ENCODE measurements around the gene SYNDIG1.

Gene SYNDIG1

DNA sequence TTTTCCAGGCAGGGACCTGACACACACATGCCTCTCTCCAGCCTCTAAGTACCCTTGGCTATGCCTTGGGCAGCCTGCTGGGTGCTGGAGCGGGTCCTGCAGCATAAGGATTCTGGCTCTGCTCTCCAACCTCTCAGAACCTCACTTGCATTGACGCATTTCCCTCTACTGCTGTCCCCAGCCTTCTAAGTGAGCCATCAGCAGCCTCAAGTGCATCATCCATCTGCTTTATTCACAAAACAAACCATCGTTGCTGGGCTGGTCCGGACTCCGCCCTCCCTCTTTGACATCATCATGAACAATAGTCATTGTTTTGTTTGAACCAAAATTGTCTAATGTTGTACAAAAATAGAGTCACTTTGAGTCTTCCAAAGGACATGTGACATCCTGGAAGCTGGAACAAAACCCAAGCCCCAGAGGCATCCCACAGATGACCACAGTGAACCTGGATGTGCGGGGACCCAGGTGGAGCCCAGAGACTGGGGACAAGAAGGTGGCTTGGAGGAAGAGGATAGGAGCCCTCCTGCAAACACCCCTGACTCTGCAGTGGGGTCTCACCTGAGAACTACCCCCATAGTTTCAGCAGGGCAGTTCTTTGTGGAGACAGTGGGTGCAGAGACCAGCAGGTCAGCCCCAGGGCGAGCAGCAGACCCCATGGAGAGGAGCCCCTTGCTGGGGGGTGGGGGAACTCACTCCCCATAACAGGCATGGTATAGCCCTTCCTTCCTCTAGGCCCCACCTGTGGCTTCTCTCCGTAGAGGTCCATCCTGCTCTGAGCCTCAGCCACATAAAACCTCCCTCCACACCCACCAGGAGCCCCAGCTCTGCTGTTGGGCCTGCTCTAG lies 230.1 kb downstream of the SYNDIG1 start:
- DNase-seq: no peak

DNA sequence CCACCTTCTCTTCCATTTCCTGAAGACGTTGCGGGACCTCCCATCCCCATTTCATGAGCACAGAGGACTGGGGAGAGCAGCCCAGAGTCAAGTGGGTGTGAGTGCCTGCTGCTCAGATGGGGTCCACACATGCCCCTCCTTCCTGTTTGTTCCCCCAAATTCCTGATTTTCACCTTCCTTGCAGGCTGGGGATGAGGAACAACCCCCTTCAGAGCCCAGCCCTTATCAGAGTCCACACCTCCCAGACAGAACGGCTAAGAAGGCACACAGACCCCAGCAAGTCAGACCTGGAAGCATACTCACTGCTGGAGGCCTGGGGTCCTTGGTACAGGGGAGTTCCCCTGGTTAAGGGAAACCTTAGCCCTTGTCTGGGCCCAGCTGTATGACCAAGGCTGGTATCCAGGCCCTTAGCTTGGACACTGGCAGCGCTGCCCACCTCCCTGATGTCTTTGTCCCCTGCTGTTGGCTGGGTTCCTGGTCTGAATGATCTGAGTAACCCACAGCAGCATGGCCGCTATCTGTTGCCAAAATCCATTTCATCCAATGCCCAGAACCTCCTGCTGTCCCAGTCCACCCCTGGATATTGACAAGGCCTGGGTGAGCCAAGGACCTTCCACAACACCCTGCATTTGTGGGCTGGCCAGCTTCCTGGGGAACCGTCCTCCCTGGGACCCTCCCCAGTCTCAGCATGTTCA lies 230.9 kb downstream of the SYNDIG1 start:
- no peak for DNase-seq

DNA sequence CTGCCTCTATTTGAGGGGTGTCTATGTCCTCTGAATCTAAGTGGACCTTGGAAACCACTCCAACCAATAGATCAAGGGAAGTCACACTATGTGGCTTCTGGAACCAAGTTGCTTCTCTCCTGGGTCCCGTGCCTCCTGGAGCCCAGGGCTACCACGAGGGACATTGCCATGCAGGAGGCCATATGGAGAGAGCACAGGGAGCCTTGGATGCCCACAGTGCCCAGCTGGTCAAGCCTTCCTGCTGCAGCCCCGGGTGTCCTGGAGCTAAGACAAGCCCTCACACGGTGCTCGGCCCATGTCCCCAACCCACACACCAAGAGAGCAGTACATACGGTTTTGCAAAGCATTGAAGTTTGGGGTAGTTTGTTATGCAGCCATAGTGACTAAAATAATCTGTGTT lies 231.6 kb downstream of the SYNDIG1 start:
- DNase-seq: no peak

DNA sequence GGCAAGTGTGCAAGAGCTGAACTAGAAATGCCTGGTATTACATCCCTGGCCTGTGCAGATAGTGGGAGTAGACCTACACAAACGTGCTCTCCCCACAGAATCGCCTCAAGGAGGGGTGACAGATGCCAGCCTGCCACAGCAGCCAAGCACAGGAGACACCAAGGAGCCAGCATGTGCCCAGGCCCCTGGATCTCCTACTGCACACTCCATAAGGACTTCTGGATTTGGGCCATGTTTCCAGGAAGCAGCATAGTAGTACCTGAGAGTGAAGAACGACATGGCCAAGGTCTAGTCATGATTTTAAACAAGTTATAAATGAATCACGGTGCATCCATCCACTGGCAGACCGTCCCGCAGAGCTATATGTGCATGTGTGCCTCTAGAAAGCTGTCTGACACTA lies 232.2 kb downstream of the SYNDIG1 start:
- DNase-seq: no peak

DNA sequence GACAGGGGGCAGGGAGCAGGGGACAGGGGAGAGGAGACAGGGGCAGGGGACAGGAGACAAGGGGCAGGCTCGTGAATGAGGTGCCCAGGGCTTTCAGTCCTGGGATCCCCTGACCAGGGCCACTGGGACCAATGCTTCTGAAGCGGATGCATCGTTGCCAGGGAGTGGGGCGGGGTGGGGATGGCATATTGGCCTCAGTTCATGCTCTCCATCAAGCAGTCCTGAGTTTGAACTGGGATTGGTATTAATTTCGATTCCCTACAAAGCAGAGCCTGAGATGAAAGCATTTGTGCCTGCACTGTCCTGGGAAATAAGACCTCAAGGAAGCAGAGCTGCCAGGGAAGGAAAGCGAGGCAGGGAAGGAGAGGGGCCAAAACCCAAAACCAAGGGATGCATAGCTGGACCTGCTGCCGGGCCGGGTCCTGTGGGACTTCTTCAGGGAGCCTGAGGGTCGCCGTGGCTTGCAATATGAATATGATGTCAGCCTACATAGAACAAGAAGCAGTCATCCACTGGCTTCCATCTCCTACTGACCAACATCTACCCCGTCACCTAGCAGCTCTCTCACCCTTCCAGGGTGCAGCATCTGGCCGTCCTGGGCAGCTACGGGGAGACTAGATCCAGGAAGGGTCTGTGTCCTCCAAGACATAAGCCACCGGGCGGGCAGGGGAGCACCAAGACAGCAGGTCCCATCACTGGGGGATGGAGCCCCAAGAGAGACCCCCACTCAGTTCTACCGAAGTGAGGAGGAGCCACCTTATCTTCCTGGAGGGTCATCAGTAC lies 233.3 kb downstream of the SYNDIG1 start:
- no peak for DNase-seq

DNA sequence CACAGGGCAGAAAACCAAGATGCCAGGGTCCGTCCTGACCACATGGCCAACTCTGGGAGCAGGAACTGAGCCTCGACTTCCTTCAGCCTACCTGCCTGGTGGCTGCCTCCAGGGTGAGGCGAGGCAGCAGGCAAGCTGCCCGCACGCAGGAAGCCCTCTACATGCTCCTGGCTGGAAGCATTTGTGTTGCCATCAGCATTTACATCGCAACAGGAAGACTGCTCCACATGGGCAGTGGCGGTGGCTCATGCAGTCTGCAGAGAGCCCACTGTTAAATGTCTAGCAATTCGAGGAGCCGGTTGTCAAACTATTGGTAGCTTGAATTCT lies 233.8 kb downstream of the SYNDIG1 start:
- DNase-seq: no peak

DNA sequence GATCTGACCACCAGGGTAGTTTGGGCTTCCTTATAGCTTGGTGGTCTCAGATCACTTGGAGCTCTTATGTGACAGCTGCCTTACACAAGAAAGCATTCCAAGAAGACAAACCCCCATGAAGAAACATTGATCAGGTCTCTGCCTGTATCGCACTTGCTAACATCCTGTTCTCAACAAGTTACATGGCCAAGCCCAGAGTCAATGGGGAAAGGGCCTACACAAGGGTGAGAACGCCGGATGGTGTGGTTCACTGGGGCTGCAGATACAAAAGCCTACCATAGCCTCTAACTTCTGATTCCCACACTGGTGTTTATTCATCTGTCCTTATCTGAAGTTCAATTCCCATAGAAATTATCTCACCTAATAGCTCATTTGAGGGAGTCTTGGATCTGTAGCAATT lies 235.5 kb downstream of the SYNDIG1 start:
- no peak for DNase-seq

DNA sequence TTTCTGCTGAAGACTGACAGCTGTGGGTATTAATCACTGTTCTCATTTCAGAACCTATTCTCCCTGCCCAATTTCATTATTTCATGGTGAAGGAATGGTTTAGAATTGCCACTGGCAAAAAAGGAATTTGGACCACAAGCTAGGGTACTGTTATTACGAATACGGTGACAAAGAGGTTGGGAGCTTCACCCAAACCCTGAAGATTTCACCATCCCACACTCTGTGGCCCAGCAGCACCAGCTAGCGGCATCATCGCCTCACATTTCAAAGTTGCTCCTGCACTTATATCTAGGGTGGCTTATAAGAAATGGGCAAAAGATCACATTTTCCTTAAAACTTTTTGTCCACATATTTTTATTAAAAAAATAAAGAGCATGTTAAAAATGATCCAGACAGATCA lies 236.1 kb downstream of the SYNDIG1 start:
- no peak for DNase-seq

DNA sequence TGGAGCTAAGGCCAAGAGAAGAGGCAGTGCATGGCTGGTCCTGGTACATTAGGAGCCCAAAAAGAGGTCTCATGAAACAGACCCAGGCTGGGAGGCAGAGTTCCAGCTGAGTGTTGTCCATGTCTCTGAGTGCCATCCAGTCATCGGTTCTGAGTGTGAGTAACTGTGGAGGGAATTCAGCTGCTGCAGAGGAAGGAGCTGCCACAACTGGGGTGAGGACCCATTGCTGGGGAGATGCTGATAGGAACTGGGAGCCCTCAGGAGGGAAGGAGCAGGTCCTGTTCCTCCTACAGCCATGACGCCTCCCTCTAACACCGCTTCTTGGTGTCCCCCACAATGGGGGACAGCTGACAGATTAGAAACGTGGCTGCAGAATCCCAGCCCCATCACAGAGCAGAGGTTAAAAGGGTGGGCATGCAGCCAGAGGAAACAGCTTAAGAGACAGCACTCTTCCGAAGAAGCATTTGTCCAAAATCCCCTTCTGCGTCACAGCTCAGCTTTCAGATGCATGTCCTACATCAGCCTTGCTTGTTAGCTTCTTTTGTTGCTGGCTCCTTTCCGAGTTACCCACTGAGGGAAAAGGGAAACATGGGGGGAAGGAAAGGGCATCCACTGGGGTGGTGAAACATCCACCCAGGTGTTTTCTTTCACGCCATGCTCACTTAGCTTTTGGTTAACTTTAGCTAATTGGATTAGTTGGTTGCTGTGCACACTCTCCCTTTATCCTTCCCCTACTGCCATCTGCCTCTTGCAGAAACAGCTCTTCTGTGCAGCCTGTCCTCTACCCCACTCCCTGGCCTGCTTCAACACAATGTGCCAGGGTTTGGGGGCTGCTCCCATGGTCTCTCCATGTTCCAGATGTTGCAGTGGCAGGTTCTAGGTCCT lies 239.2 kb downstream of the SYNDIG1 start:
- DNase-seq: no peak
